ENCODE measurements around the gene CPXM2. TPM values are rescaled to one million over a fixed set of nuclear protein-coding genes. Genes with fewer than 3 reads are reported as not detected.

CPXM2 gene
- total RNA-seq, 3 donors from 2014 or later (not counting 1 experiment from before 2014, with no cell fraction given): not detected

DNA sequence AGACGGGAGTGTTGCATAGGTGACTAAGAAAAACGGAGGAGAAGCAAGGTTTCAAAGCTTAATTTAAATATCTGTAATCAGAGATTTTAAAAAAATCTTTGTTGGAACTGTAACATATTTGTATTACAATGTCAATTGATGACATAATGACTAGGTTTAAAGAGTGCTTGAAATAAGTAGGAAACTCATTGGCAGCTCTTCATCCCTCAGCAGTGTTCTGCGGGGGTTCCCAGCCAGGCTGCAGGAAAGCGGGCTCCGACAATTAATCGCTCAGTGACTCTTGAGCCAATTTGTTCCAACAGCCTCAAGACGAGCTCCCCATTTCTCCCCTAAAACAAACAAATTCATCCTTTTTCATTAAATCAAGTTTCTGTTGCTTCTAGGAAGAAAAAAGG lies 22.6 kb downstream of the CPXM2 start:
- intact Hi-C loops (cut with micrococcal nuclease): no loop called here
- H3K4me1 Mint-ChIP-seq: peaks cover under 1% of the 10 kb centered on the region in 2 donors
- ATAC-seq (no peak), DNase-seq (no peak)
- Histone ChIP-seq H3K27ac (ENCODE audit: low read length) (no peak overlapping the region), H3K4me3 (ENCODE audit: low read length) (no peak overlapping the region), H3K27me3 (ENCODE audit: control insufficient read depth, insufficient read depth, low read length) (no peaks in the 10 kb centered on the region), H3K9me3 (ENCODE audit: control insufficient read depth, insufficient read depth, low read length) (no peaks in the 10 kb centered on the region), H3K36me3 (ENCODE audit: control insufficient read depth, insufficient read depth, low read length) (no peaks in the 10 kb centered on the region), H3K4me1 (ENCODE audit: control insufficient read depth, insufficient read depth, low read length) (no peaks in the 10 kb centered on the region)
- no peak overlapping the region for H3K4me3 Mint-ChIP-seq
- H3K36me3 Mint-ChIP-seq: peaks cover 5% of the 10 kb centered on the region
- no peaks in the 10 kb centered on the region for H3K9me3 Mint-ChIP-seq
- TF ChIP-seq, protein P1, sequence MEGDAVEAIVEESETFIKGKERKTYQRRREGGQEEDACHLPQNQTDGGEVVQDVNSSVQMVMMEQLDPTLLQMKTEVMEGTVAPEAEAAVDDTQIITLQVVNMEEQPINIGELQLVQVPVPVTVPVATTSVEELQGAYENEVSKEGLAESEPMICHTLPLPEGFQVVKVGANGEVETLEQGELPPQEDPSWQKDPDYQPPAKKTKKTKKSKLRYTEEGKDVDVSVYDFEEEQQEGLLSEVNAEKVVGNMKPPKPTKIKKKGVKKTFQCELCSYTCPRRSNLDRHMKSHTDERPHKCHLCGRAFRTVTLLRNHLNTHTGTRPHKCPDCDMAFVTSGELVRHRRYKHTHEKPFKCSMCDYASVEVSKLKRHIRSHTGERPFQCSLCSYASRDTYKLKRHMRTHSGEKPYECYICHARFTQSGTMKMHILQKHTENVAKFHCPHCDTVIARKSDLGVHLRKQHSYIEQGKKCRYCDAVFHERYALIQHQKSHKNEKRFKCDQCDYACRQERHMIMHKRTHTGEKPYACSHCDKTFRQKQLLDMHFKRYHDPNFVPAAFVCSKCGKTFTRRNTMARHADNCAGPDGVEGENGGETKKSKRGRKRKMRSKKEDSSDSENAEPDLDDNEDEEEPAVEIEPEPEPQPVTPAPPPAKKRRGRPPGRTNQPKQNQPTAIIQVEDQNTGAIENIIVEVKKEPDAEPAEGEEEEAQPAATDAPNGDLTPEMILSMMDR (IDR thresholded peaks at IDR 0.05): no peak
- no peak overlapping the region for H3K27ac Mint-ChIP-seq
- peaks cover 28 to 34% of the 10 kb centered on the region in 2 donors for H3K27me3 Mint-ChIP-seq (ENCODE audit: low read depth in 2 of 2)
- 74% methylated on average over 7 of the region's 7 CpGs for WGBS (ENCODE audit: insufficient coverage)

DNA sequence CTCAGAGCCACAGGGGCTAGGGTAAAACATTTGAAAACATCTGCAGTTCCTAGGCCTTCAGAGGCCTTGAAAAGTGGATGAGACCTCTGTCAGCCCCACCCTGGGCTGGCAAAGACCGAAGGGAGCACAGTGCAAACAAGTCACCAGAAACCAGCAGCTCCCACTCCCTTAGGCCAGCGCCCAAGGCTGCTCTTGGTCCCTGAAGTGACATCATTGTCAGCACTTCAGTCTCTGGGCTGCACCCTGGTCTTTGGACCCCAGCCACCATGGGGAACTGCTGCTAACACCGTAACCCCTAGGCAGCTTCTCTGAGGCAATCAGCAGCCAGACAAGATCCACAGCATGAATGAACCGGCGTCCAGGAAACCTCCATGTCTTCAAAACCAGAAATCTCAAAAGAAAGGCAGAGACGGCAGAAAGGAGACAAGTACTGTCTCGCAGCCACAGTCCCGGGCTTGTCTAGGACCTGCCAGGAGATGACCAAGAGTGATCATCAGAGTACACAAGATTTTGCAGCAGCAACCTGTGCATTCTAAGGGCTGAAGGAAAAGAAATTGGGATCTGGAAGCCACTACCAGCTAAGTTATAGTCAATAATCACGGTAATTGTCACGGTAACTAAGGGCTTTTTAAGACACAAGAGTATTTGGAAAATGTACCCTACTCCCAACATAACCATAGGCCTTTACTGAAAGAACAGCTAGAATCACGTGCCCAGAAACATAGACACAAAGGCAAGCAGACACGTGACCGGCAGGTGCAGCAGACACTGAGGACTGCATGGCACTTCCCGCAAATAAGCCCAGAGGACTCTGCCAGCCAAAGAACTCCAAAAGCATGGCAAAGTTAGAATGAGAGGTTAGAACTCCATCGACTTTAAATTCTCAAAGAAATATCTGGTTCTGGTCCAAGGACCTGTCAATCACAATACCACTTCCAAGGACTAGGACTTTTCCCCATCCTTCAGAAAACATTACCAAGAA lies 23.3 kb downstream of the CPXM2 start:
- H3K4me1 Mint-ChIP-seq: no peaks in the 10 kb centered on the region
- Histone ChIP-seq H3K36me3 (ENCODE audit: control insufficient read depth, insufficient read depth, low read length) (no peaks in the 10 kb centered on the region), H3K9me3 (ENCODE audit: control insufficient read depth, insufficient read depth, low read length) (no peaks in the 10 kb centered on the region), H3K27ac (ENCODE audit: low read length) (no peak overlapping the region), H3K4me3 (ENCODE audit: low read length) (no peak overlapping the region), H3K27me3 (ENCODE audit: control insufficient read depth, insufficient read depth, low read length) (no peaks in the 10 kb centered on the region), H3K4me1 (ENCODE audit: control insufficient read depth, insufficient read depth, low read length) (no peaks in the 10 kb centered on the region)
- DNase-seq: no peak
- H3K4me3 Mint-ChIP-seq: no peak overlapping the region
- intact Hi-C loops (cut with micrococcal nuclease): no loop called here
- no peaks in the 10 kb centered on the region for H3K9me3 Mint-ChIP-seq
- ATAC-seq: no peak
- H3K27me3 Mint-ChIP-seq (ENCODE audit: low read depth in 2 of 2): peaks cover 28 to 34% of the 10 kb centered on the region in 2 donors
- no peak overlapping the region for H3K27ac Mint-ChIP-seq
- WGBS (ENCODE audit: insufficient coverage): 85% methylated on average over 15 of the region's 15 CpGs
- TF ChIP-seq, protein P1 (IDR thresholded peaks at IDR 0.05): no peak
- peaks cover 5% of the 10 kb centered on the region for H3K36me3 Mint-ChIP-seq

DNA sequence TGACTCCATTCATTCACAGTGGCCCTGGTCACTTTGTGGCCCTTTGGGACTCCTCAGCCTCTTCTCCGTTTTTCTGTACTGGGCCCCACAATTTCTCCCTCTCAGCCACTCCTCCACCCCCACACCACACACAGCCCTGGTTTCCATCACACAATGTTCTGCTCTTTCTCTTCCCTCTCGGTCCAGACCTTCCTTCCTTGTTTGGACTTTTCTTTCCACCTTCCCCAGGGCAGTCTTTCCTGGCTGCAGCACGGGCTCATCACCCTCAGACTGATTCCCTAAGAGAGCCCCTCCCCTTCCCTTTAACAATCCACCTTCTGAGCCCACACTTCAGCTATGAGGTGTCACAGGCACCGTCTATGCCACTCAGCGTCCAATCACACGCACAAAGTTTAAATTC lies 25.7 kb downstream of the CPXM2 start:
- WGBS (ENCODE audit: insufficient coverage): 63% methylated on average over 6 of the region's 6 CpGs

More for the DNA sequence above, 25.7 kb downstream of the CPXM2 start:
- Mint-ChIP-seq H3K27ac (no peak overlapping the region), H3K27me3 (ENCODE audit: low read depth in 2 of 2) (peaks cover 17 to 27% of the 10 kb centered on the region in 2 donors), H3K4me3 (no peak overlapping the region), H3K4me1 (no peaks in the 10 kb centered on the region), H3K9me3 (no peaks in the 10 kb centered on the region), H3K36me3 (no peaks in the 10 kb centered on the region)
- Histone ChIP-seq H3K4me1 (ENCODE audit: control insufficient read depth, insufficient read depth, low read length) (no peaks in the 10 kb centered on the region), H3K27me3 (ENCODE audit: control insufficient read depth, insufficient read depth, low read length) (no peaks in the 10 kb centered on the region), H3K4me3 (ENCODE audit: low read length) (no peak overlapping the region), H3K27ac (ENCODE audit: low read length) (no peak overlapping the region), H3K36me3 (ENCODE audit: control insufficient read depth, insufficient read depth, low read length) (no peaks in the 10 kb centered on the region), H3K9me3 (ENCODE audit: control insufficient read depth, insufficient read depth, low read length) (no peaks in the 10 kb centered on the region)
- TF ChIP-seq, protein P1 (IDR thresholded peaks at IDR 0.05): no peak
- DNase-seq: no peak
- ATAC-seq: no peak
- intact Hi-C loops (cut with micrococcal nuclease): no loop called here
